LNCAP (cell line): ENCODE measurements around the gene PCIF1.

Source experiments
- CTCF ChIP-seq: fragments of 450-650 bp; IDR thresholded peaks from 2 replicates; pipeline ENCODE4 v1.5.1; 2017; ENCODE audit warnings: mild to moderate bottlenecking

PCIF1 gene

GRCh38 chr20:45951925-45952834, 17.7 kb downstream of the PCIF1 start:
- no peak for TF ChIP-seq CTCF

DNA sequence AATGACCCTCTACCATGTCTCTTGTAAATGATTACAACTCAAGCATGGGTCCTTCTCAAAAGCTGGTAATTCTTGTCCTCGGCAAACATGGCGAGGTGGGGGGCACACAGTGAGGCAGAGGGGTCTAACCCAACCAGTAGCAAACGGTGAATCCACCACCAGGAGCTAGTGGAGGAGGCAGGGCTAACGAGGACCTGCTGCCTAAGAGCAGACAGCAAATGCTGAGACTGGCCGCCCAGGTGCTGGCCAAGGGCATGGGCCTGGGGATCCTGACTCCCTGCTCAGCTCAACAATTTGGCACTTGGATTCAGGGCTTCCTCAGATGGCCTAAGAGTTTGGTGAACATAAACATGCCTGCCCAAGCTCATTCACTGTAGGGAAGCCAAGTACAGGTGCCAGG, 18.4 kb downstream of the PCIF1 start:
- TF ChIP-seq CTCF: no peak

- TF ChIP-seq CTCF: no peak
These were observed 19.2 kb downstream of the PCIF1 start for GRCh38 chr20:45953672-45954071.

DNA sequence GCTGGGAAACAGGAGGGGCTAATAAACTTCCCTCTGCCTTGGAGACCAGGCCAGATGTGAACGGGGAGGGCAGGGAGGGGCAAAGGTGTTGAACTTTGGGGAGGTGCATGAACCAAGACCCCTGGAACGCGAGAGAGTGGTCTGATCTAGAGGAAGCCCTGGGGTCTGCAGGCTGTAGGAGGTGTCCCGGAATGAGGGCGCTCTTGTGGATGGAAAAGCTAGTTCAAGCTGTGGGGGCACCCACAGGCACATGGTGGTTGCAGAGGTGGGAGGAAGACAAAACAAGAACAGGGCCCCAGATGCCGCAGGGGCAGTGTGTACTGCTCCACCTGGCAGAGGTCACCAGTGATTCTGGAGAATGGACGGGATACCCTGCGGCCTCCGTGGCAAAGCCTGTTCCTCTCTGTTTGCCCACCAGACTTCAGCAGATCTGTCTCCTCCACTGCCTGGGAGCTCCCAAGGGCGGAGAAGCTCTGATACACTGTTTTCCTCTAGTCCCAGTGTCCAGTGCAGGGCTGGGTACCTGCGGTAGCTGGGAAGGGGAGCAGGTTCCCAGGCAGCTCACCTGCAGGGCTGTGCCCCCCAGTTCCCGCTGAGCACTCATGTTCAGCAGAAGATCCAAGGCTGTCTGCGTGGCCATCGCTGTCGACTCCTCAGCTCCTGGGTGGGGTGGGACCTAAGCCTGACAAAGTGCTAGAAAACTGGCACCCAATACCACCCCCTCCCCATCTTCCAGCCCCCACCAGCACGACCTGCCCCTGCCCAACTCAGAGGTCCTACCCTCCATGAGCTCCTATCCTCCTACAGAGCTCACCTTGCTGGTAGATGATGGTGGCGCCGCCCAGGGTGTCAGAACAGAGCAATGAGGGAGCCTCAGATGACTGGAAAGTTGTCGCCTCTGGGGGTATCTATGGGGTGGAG, 22.8 kb downstream of the PCIF1 start:
- TF ChIP-seq CTCF: no peak

GRCh38 chr20:45958593-45958992, 24.1 kb downstream of the PCIF1 start:
- TF ChIP-seq CTCF: no peak

GRCh38 chr20:45959126-45959525, 24.6 kb downstream of the PCIF1 start:
- TF ChIP-seq CTCF: no peak

- TF ChIP-seq CTCF: no peak
These were observed 25.6 kb downstream of the PCIF1 start for GRCh38 chr20:45959956-45960630.
